HG02588 (cell line): ENCODE results near the gene TTC3.
"Not testable (repeated sequence)": the region's sequence is repeated elsewhere in the genome, so short reads cannot be mapped to it uniquely, and the experiment has no call there.

ENCODE experiments used
- ATAC-seq: cut with Tn5 transposase; IDR thresholded peaks from one replicate; pipeline ENCODE4 v1.9.1; 2021; ENCODE audit warnings: mild to moderate bottlenecking, moderate library complexity; ENCODE audit not compliant: unreplicated experiment

TTC3 gene

GRCh38 chr21:37219761-37220432 is 146.8 kb downstream of the TTC3 start:
- ATAC-seq, result no peak

GRCh38 chr21:37220433-37220980 is 147.5 kb downstream of the TTC3 start:
- ATAC-seq, result peak; percentile 40

GRCh38 chr21:37220981-37221664 is 148.1 kb downstream of the TTC3 start:
- ATAC-seq, result peak; percentile 88

- ATAC-seq, result not testable (repeated sequence)
These were observed 149.2 kb downstream of the TTC3 start for GRCh38 chr21:37222248-37222647.

- ATAC-seq, result no peak
These were observed 150.8 kb downstream of the TTC3 start for GRCh38 chr21:37223804-37224345.

- no peak for ATAC-seq
These were observed 152.1 kb downstream of the TTC3 start for GRCh38 chr21:37224861-37225839.

GRCh38 chr21:37226041-37226920 is 153.2 kb downstream of the TTC3 start:
- no peak for ATAC-seq

GRCh38 chr21:37227071-37228002 is 154.3 kb downstream of the TTC3 start:
- no peak for ATAC-seq

GRCh38 chr21:37228003-37228400 is 154.9 kb downstream of the TTC3 start:
- no peak for ATAC-seq

- ATAC-seq, result no peak
These were observed 157.7 kb downstream of the TTC3 start for GRCh38 chr21:37230632-37231248.

- ATAC-seq, result no peak
These were observed 158.2 kb downstream of the TTC3 start for GRCh38 chr21:37231249-37231645.

GRCh38 chr21:37231671-37232070 is 158.6 kb downstream of the TTC3 start:
- no peak for ATAC-seq

- no peak for ATAC-seq
These were observed 159.4 kb downstream of the TTC3 start for GRCh38 chr21:37232274-37233018.

- ATAC-seq, result no peak
These were observed 160.6 kb downstream of the TTC3 start for GRCh38 chr21:37233551-37234146.

- no peak for ATAC-seq
These were observed 164.3 kb downstream of the TTC3 start for GRCh38 chr21:37237346-37237745.

- ATAC-seq, result no peak
These were observed 164.7 kb downstream of the TTC3 start for GRCh38 chr21:37237764-37238163.

GRCh38 chr21:37240978-37241377 is 167.9 kb downstream of the TTC3 start:
- ATAC-seq, result no peak
